ENCODE data around the gene FKBP7.

- TF ChIP-seq CTCF (IDR thresholded peaks at IDR 0.05) (no peak), EZH2 (IDR thresholded peaks at IDR 0.05) (no peak), EZH2phosphoT487 (IDR thresholded peaks at IDR 0.05) (no peak)
Observed at GRCh38 chr2:178436662-178437061, 41.7 kb downstream of the FKBP7 start.

Data from neural progenitor cell (in vitro differentiated cells).